SJCRH30 (cell line): Measurements from ENCODE around the gene PCBP3. TPM values are rescaled to one million over a fixed set of nuclear protein-coding genes. Genes with fewer than 3 reads are reported as not detected.

Experiments
- DNase-seq, 2 experiments: peaks; one replicate each; pipeline ENCODE4 v3.0.0-alpha.2; 2015 to 2020
- H3K27ac ChIP-seq: fragments of 250-450 bp; sonication (Bioruptor Pico); 2 replicates; pipeline ENCODE4 v1.5.1; 2020; ENCODE audit warnings: mild to moderate bottlenecking, moderate library complexity
- H3K27me3 ChIP-seq: fragments of 250-450 bp; sonication (Bioruptor Pico); 2 replicates; pipeline ENCODE4 v1.5.1; 2020; ENCODE audit warnings: mild to moderate bottlenecking, moderate library complexity
- H3K36me3 ChIP-seq: fragments of 250-450 bp; sonication (Bioruptor Pico); 2 replicates; pipeline ENCODE4 v1.5.1; 2020; ENCODE audit warnings: mild to moderate bottlenecking, moderate library complexity
- H3K4me1 ChIP-seq: fragments of 250-450 bp; sonication (Bioruptor Pico); 2 replicates; pipeline ENCODE4 v1.5.1; 2020; ENCODE audit warnings: mild to moderate bottlenecking, moderate library complexity
- H3K4me3 ChIP-seq: fragments of 250-450 bp; sonication (Bioruptor Pico); 2 replicates; pipeline ENCODE4 v1.5.1; 2020; ENCODE audit warnings: mild to moderate bottlenecking, moderate library complexity
- H3K9me3 ChIP-seq: fragments of 250-450 bp; sonication (Bioruptor Pico); replicated peaks from 2 replicates; pipeline ENCODE4 v1.5.1; 2020; ENCODE audit warnings: mild to moderate bottlenecking, moderate library complexity
- total RNA-seq: library from RNA; depleted of rRNA; stranded (reverse); fragments of >200 nt; shearing (Covaris generic); gene quantifications from 2 replicates; pipeline ENCODE4 v1.2.3, GENCODE V29; 2014

Gene PCBP3
- total RNA-seq, 1 experiment from 2014 or later, result not detected

DNA sequence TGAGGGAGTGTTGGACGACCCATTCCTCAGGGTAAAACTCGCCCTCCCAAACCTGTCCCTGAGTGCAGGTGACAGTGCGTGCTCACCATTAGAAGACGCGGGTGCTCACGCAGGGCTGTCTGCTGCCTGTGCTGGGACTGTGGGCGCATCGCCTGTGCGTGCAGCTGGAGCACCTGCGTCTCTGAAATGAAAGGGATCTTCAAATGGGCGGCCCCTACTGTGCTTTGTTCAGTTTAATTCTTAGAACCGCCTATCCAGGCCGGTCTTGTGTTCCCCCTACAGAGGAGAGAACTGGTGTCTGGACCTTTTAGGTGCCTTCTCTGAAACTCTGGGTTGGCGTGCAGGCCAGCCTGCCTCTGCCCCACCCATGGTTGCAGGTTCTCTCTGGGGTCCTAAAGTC lies 125.8 kb downstream of the PCBP3 start:
- Histone ChIP-seq H3K27ac (no peak overlapping the region), H3K4me3 (no peak overlapping the region), H3K4me1 (peaks cover 12% of the 10 kb centered on the region)

DNA sequence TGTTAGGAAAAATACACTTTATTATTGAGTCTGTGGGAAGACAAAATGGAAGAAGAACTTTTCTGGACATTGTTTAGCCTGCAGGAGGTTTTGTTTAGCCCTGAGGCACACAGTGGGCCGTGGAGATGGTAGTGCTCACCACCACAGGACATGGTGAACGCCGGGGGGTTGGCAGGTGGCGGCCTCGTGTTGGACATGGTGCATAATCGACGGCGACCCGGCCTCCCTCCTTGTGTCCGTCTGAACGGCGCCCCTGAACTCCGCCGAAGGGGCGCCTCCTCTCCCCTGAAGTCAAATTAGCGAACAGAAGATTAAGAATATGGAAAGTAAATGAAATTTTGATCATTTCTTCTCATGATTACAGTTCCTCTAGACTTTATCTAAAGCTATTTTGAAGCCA lies 126.4 kb downstream of the PCBP3 start:
- Histone ChIP-seq H3K9me3 (no peaks in the 10 kb centered on the region), H3K4me1 (peaks cover 12% of the 10 kb centered on the region), H3K4me3 (no peak overlapping the region), H3K27ac (no peak overlapping the region), H3K36me3 (no peaks in the 10 kb centered on the region), H3K27me3 (no peaks in the 10 kb centered on the region)
- DNase-seq, result no peak

More for the DNA sequence above, 125.8 kb downstream of the PCBP3 start:
- DNase-seq, result no peak
- H3K27me3 ChIP-seq, result no peaks in the 10 kb centered on the region
- H3K36me3 ChIP-seq, result no peaks in the 10 kb centered on the region
- H3K9me3 ChIP-seq, result no peaks in the 10 kb centered on the region

DNA sequence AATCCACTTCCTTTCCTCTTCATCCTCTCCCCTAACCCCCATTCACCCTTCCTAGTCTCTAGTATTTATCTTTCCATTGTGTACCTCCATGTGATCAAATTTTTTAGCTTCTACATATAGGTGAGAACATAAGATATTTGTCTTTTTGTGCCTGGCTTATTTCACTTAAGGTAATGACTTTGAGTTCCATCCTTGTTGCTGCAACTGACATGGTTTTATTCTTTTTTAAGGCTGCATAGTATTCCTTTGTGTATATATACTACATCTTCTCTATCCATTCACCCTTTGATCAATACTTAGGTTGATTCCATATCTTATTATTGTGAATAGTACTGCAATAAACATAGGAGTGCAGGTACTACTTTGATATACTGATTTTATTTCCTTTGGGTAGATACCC lies 128.7 kb downstream of the PCBP3 start:
- Histone ChIP-seq H3K4me1 (no peaks in the 10 kb centered on the region), H3K36me3 (no peaks in the 10 kb centered on the region), H3K27me3 (no peaks in the 10 kb centered on the region), H3K4me3 (no peak overlapping the region), H3K9me3 (no peaks in the 10 kb centered on the region), H3K27ac (no peak overlapping the region)
- DNase-seq, result no peak

DNA sequence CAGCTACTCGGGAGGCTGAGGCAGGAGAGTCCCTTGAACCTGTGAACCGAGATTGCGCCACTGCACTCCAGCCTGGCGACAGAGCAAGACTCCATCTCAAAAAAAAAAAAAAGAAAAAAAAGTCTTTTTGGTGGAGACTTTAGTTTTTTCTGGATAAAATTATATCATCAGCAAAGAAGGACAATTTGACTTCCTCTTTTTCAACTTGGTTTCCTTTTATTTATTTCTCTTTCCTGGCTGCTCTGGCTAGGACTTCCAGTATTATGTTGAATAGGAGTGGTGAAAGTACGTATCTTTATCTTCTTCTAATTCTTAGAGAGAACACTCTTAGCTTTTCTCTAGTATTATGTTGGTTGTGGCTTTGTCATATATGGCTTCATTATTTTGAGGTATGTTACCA lies 130.8 kb downstream of the PCBP3 start:
- DNase-seq, result no peak
- H3K27me3 ChIP-seq, result no peaks in the 10 kb centered on the region
- H3K4me3 ChIP-seq, result no peak overlapping the region
- H3K4me1 ChIP-seq, result no peaks in the 10 kb centered on the region
- H3K27ac ChIP-seq, result no peak overlapping the region
- no peaks in the 10 kb centered on the region for H3K36me3 ChIP-seq
- no peaks in the 10 kb centered on the region for H3K9me3 ChIP-seq

DNA sequence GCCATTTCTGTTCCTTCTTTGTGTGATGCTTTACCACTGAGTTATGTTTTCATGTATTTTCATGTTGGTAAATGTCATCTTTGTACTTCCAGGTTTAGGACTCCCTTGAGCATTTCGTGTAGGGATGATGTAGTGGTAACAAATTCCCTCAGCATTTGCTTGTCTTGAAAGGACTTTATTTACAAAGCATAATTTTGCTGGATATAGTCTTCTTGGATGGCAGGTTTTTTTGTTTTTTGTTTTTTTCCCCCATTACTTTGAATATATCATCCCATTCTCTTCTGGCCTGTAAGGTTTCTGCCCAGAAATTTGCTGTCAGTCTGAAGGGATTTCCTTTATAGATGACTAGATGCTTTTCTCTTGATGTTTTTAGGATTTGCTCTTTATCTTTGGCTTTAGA lies 133.4 kb downstream of the PCBP3 start:
- no peaks in the 10 kb centered on the region for H3K9me3 ChIP-seq
- H3K4me3 ChIP-seq, result no peak overlapping the region
- DNase-seq, result no peak
- no peaks in the 10 kb centered on the region for H3K27me3 ChIP-seq
- no peaks in the 10 kb centered on the region for H3K4me1 ChIP-seq
- no peaks in the 10 kb centered on the region for H3K36me3 ChIP-seq
- no peak overlapping the region for H3K27ac ChIP-seq

DNA sequence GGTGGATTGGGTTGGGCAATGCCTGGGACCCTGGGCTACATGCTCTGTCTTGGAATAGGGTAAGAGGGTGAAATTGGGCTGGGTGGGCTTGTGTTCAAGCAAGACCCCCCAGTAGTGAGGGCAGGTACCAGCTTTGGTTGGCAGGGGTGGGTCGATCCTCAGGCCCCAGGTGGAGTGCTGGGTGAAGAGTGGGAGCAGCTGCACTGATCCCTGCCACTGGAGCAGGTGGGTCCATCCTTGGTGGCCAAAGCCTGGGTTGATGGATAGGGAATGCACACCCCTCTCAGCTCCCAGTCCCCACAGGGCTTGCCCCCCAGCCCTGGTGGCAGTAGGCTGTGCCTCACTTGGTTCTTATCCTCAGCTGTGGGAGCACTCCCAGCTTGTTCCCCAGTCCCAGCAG lies 135.2 kb downstream of the PCBP3 start:
- Histone ChIP-seq H3K4me1 (no peaks in the 10 kb centered on the region), H3K9me3 (no peaks in the 10 kb centered on the region), H3K27ac (no peak overlapping the region), H3K27me3 (no peaks in the 10 kb centered on the region), H3K36me3 (no peaks in the 10 kb centered on the region), H3K4me3 (no peak overlapping the region)
- DNase-seq, result no peak

DNA sequence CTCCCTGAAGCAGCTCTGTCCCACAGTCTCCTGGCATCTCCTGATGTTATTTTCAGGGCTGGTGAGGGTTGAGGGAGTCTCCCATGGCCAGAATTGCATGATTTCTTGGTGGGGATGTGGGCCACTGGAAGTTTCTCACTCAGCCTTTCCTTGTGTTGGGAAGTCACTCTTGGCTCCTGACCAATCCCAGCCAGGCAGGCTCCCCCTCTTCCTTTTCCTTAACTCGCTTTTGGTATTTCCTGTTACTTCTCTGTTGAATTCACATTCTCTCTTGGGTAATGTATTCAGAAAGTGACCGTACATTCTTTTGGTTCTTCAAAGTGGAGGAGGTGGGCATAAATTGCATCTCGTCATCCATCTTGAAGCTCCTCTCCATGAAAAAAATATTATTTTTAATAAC lies 135.7 kb downstream of the PCBP3 start:
- no peak overlapping the region for H3K4me3 ChIP-seq
- DNase-seq, result no peak
- no peak overlapping the region for H3K27ac ChIP-seq
- no peaks in the 10 kb centered on the region for H3K27me3 ChIP-seq
- no peaks in the 10 kb centered on the region for H3K9me3 ChIP-seq
- H3K4me1 ChIP-seq, result no peaks in the 10 kb centered on the region
- H3K36me3 ChIP-seq, result no peaks in the 10 kb centered on the region

DNA sequence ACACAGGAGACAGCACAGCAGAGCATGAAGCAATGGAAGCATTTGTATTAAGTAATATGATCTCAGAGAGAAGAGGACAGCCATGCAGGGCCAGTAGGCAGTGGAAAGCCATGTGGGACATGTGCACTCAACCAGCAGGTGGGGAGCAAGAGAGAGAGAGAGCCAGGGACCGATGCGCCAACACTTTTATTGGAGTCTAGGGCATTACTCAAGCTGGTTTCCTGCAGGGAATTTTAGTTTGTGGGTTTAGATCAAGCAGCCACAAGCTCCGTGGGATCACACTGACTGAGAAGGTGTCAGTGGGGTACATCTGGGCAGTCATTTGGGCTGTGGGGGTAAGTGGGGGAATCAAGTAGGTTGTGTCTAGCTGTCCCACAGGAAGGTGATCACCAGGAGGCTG lies 137.1 kb downstream of the PCBP3 start:
- no peaks in the 10 kb centered on the region for H3K9me3 ChIP-seq
- H3K4me1 ChIP-seq, result no peaks in the 10 kb centered on the region
- H3K4me3 ChIP-seq, result no peak overlapping the region
- no peak overlapping the region for H3K27ac ChIP-seq
- DNase-seq, result no peak
- no peaks in the 10 kb centered on the region for H3K27me3 ChIP-seq
- H3K36me3 ChIP-seq, result no peaks in the 10 kb centered on the region

DNA sequence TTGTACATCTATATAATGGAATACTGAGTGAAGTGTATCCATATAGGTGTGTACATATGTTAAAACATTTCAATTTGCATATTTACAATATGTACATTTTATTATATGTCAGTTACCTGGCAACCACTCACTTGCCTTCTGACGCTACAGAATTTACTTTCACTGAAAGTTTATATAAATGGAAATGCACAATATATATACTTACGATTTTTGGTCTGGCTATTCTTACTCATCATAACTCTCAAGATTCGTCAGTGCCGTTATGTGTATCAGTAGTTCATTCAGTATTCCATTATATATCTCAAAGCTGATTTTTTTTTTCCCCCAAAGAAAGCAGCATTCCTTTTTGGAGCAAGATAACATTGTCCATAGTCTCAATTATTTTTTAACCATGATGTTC lies 138.2 kb downstream of the PCBP3 start:
- Histone ChIP-seq H3K36me3 (no peaks in the 10 kb centered on the region), H3K27ac (no peak overlapping the region), H3K4me3 (no peak overlapping the region), H3K9me3 (no peaks in the 10 kb centered on the region), H3K4me1 (no peaks in the 10 kb centered on the region), H3K27me3 (no peaks in the 10 kb centered on the region)
- no peak for DNase-seq

DNA sequence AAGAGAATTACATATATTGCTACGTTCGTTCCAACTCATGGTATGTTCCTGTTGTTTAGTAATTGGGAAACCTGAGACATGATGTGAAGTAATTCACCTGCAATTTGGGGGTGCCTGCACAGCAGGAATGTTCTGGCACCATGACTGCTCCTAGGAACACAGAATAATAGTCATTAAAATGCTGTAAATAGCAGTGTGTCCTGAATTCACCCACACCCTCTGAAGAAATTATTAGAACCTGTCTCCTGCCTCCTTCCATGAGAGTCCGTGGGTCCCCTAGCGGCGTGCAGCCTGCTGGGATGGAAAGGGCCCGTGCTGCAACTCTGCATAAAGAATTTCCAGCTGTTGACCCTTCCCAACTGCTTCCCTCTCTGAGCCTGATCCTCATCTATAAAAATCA lies 143.1 kb downstream of the PCBP3 start:
- Histone ChIP-seq H3K27me3 (no peaks in the 10 kb centered on the region), H3K9me3 (no peaks in the 10 kb centered on the region), H3K27ac (no peak overlapping the region), H3K4me1 (no peaks in the 10 kb centered on the region), H3K4me3 (no peak overlapping the region), H3K36me3 (no peaks in the 10 kb centered on the region)
- no peak for DNase-seq

DNA sequence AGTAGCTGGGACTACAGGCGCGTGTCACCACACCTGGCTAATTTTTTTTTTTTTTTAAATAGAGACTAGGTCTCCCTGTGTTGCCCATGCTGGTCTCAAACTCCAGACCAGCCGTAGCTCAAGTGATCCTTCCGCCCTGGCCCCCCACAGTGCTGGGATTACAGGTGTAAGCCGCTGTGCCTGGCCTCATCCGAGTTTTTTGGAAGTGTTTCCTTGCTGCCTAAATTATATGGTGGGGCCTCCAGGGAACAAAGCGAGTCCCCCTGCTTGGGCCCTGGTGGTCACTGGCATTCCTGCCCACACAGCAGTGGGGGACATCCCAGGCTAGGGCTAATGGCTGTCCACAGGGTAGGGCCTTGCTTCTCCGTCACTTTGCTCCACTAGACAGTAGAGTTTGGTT lies 143.8 kb downstream of the PCBP3 start:
- Histone ChIP-seq H3K4me1 (no peaks in the 10 kb centered on the region), H3K27me3 (no peaks in the 10 kb centered on the region), H3K36me3 (no peaks in the 10 kb centered on the region), H3K9me3 (no peaks in the 10 kb centered on the region), H3K4me3 (no peak overlapping the region), H3K27ac (no peak overlapping the region)
- DNase-seq, result no peak

DNA sequence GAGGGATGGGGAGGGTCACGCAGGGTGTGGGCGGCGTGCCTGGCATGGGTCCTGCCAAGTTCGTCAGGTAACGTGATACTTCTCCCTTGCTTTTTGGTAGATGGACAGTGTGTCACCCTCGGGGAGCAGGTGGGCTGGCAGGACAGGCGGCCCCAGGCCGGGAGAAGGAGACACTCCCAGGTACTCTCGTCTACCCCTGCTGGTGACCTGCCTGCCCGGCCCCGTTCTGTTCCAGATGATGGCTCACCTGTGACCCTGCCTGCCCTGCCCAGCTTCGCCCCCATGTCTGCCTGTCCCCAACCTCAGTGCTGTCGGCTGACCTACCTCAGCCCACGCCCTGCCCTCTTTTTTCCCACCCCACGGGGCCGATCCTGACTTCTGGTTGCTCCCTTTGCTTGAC lies 144.7 kb downstream of the PCBP3 start:
- Histone ChIP-seq H3K27ac (no peak overlapping the region), H3K4me1 (no peaks in the 10 kb centered on the region), H3K27me3 (no peaks in the 10 kb centered on the region), H3K36me3 (no peaks in the 10 kb centered on the region), H3K4me3 (no peak overlapping the region), H3K9me3 (no peaks in the 10 kb centered on the region)
- no peak for DNase-seq

DNA sequence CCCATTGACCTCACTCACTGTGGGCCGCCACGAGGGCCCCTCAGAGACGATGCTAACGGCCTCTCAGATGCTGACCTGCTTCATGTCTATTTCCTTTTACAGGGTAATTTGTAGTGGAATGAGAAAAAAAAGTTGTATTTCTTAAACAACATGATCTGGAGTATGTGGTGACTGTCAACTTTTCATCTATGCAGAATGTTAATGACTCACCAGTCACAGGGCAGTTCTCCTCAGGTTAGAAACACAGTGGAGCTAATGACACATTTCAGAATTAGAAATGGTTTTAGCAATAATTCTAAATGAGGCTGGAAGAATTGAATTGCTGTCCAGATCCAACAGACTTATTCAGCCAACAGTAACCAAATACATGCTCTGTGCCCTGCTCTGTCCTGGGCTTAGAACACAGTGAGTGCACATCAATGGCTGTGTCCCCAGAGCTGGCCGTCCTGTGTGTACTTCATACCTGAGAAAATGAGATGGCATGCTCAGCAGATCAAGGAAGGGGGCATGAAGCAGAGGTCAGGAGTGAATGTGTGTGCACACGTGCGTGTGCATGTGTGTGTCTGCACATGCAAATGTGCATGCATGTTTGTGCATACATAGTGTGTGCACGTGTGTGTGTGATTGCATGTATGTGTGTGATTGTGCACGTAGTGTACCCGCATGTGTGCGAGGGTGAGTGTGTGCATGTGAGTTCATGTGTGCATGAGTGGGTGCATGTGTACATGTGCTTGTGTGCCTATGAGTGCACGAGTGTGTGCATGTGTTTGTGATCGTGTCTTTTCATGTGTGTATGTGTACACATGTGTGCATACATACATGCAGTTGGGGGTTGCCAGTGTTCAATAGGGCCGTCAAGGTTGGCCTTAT lies 145.3 kb downstream of the PCBP3 start:
- Histone ChIP-seq H3K27me3 (no peaks in the 10 kb centered on the region), H3K4me3 (no peak overlapping the region), H3K27ac (no peak overlapping the region), H3K4me1 (no peaks in the 10 kb centered on the region), H3K36me3 (no peaks in the 10 kb centered on the region), H3K9me3 (no peaks in the 10 kb centered on the region)
- no peak for DNase-seq

DNA sequence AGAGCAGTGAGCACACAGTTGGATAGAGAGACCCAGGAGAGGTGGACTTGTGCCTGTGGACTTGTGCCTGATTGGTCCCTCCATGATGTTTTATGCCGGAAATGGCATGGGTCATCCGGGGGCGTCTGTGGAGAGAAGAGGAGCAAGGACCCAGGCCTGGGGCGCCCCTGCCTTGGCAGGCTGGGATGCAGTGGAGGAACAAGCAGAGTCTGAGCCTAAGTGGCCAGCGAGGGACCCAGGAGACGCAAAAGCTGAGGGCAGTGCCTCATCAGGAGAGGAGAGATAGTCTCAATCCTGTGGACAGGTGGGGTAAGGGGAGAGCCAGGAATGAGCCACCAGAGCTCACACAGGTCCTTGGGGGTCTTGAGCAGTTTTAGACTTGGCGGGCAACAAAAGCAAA lies 146.9 kb downstream of the PCBP3 start:
- Histone ChIP-seq H3K9me3 (no peaks in the 10 kb centered on the region), H3K4me3 (no peak overlapping the region), H3K27ac (no peak overlapping the region), H3K27me3 (no peaks in the 10 kb centered on the region), H3K4me1 (no peaks in the 10 kb centered on the region), H3K36me3 (no peaks in the 10 kb centered on the region)
- DNase-seq, result no peak

DNA sequence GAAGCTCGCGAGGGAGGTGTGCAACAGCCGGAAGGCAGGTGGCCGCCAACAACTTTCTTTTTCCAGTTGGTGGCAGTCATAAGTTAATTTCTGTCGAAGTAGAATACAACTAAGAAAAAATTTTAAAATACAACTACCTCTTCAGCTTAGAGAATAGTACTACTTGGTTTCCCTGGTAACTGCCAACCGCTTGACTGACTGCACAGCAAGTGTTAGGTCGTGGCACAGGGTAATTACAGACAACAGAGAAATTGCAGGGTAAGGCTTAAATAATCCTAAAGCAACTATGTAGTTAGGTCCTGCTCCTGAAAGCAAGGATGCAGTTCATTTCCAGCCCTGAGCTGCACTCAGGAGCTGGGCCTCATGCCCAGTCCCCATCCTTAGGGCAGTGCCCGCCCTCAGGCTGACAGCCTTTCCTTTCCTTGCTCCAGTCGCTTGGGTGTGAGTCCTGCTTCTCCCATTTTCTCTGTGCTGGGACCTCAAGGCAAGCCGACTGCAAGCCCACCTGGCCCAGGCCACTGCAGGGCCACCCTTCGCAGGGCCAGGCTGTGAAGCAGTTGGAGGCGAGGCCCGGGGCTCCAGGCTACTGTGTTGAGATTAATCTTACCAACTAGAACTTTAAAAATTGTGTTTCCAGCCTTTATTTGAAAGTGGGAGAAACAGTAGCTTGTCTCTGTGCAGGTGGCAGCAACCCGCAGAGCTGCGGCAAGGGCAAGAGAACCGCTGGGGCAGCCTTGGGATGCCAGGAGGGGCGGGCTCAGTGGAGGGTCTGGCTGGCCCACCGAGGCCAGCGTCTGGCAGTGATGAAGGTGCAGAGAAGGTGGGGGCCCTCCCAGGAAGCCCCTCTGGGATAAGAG lies 148.3 kb downstream of the PCBP3 start:
- no peak for DNase-seq
- H3K4me3 ChIP-seq, result no peak overlapping the region
- no peaks in the 10 kb centered on the region for H3K27me3 ChIP-seq
- no peak overlapping the region for H3K27ac ChIP-seq
- H3K36me3 ChIP-seq, result no peaks in the 10 kb centered on the region
- H3K9me3 ChIP-seq, result no peaks in the 10 kb centered on the region
- H3K4me1 ChIP-seq, result no peaks in the 10 kb centered on the region
